Spleen (tissue), 7 donors: ENCODE measurements around the gene TUBB1.

Experiments used
- CTCF ChIP-seq, 11 experiments: fragments of 200-600 bp in 7 of 11; fragments of 450-650 bp in 4 of 11; sonication (generic) in 4 of 11; IDR thresholded peaks in 8 of 11; conservative IDR thresholded peaks in 3 of 11; 1 replicate in 7 of 11; 2 replicates in 4 of 11; pipeline versions ENCODE4 v1.4.0 to v1.8.0; 2016 to 2021; ENCODE audit warnings: antibody characterized with exemption in 11 of 11, inconsistent platforms in 4 of 11, mild to moderate bottlenecking in 1 of 11
- POLR2A ChIP-seq, 3 donors: fragments of 450-650 bp; IDR thresholded peaks; one replicate each; pipeline ENCODE4 v1.5.1; 2017; ENCODE audit warnings: antibody characterized with exemption in 3 of 3, mild to moderate bottlenecking in 1 of 3
- donor health status: DM: no; HTN: no; CAD: no; lungs with moderate emphysema.
- donor health status: DM: no; HTN: no; CAD: no.
- donor health status: DM: no; HTN: no; CAD: no.

- no peak for TF ChIP-seq CTCF (IDR thresholded peaks at IDR 0.05 in 8 of 11, conservative IDR thresholded peaks at IDR 0.05 in 3 of 11)
- TF ChIP-seq POLR2A (IDR thresholded peaks at IDR 0.05), result no peak
Observed at GRCh38 chr20:59005523-59006166, 13.6 kb upstream of the TUBB1 start.
